ENCODE data around the gene BRD7. TPM values are rescaled to one million over a fixed set of nuclear protein-coding genes. Genes with fewer than 3 reads are reported as not detected.

Gene BRD7
- polyA plus RNA-seq, 3 donors, result 11.4 to 33.0 (median 21.2) TPM

DNA sequence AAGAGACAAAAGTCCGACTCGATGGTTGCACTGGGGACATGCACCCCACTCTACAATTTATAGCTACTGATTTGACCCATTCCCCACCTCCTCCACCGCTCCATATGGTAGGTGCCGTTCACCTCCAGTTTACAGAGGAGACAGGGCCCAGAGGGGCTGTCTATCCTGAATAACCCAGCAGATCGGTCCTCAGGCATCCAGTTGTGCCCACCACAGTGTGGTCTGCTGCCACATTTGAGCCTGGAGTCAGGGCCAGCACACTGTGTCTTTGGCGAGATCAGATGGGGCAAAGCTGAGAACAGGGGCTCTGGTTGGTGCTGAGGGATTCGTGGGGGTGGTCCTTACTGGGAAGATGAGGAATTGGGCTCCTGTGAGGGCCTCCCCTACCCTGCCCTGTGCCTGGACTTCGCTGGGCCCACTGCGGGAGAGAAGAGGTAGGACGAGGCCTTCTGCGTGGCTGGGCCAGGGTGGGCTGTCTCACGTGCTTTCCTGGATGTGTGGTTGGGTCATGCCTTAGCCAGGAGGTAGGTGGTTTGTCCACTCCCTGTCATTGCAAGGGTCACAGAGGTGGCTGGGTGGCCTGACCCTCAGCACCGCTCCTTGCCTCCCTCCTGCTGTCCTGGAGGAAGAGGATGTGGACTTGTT lies 99.6 kb downstream of the BRD7 start:
- H3K27me3 Mint-ChIP-seq (ENCODE audit: low read depth in 3 of 3), result no peaks in the 10 kb centered on the region

DNA sequence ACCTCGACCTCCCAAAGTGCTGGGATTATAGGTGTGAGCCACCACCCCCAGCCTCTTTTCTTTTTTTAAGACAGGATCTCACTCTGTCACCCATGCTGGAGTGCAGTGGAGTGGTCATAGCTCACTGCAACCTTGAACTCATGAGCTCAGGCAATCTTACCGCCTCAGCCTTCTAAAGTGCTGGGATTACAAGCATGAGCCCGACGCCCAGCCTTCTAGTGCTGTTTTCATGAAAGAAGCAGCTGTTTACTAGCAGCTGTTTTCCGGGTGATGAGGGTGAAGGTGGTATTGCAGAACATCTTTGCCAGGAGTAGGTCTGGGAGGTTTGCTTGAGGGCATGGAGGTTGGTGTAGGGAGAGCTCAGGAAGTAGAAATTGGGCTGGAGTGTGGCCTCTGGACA lies 100.4 kb downstream of the BRD7 start:
- H3K36me3 Mint-ChIP-seq, result peaks cover 12 to 21% of the 10 kb centered on the region in 2 donors

More for the DNA sequence above, 99.6 kb downstream of the BRD7 start:
- TF ChIP-seq, protein P1, sequence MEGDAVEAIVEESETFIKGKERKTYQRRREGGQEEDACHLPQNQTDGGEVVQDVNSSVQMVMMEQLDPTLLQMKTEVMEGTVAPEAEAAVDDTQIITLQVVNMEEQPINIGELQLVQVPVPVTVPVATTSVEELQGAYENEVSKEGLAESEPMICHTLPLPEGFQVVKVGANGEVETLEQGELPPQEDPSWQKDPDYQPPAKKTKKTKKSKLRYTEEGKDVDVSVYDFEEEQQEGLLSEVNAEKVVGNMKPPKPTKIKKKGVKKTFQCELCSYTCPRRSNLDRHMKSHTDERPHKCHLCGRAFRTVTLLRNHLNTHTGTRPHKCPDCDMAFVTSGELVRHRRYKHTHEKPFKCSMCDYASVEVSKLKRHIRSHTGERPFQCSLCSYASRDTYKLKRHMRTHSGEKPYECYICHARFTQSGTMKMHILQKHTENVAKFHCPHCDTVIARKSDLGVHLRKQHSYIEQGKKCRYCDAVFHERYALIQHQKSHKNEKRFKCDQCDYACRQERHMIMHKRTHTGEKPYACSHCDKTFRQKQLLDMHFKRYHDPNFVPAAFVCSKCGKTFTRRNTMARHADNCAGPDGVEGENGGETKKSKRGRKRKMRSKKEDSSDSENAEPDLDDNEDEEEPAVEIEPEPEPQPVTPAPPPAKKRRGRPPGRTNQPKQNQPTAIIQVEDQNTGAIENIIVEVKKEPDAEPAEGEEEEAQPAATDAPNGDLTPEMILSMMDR (IDR thresholded peaks at IDR 0.05), result no peak
- H4K20me1 ChIP-seq (ENCODE audit: insufficient read depth, low read length), result no peaks in the 10 kb centered on the region
- peaks cover 0 to 3% (median 0%) of the 10 kb centered on the region in 7 donors for H3K9me3 Mint-ChIP-seq
- H3K4me1 ChIP-seq (ENCODE audit: control insufficient read depth in 1 of 2, insufficient read depth in 2 of 2, low read length in 2 of 2), result peaks cover 93 to 99% of the 10 kb centered on the region in 2 donors
- H3K36me3 Mint-ChIP-seq, result peaks cover 14 to 23% of the 10 kb centered on the region in 2 donors
- no peak overlapping the region for H3K9ac ChIP-seq (ENCODE audit: insufficient read depth, low read length, poor library complexity, severe bottlenecking)
- H3K36me3 ChIP-seq (replicated peaks in 1 of 2; ENCODE audit: control insufficient read depth in 1 of 2, insufficient read depth in 2 of 2, low read length in 2 of 2), result no peaks in the 10 kb centered on the region
- no peak overlapping the region for H3K4me3 Mint-ChIP-seq
- H3K4me1 Mint-ChIP-seq, result peaks cover 95% of the 10 kb centered on the region
- 96% methylated on average over 12 of the region's 13 CpGs for WGBS (ENCODE audit: insufficient coverage)
- H3K4me2 ChIP-seq (replicated peaks; ENCODE audit: extremely low read depth, low read length, poor library complexity, severe bottlenecking), result no peak overlapping the region
- peak overlapping the region in 5 of 7 donors; percentile 9 to 83 (median 63) for H3K27ac Mint-ChIP-seq
- intact Hi-C loops (cut with micrococcal nuclease), result loop anchor here in 1 of 2 donors (10.0 kb wide), 1 partner anchor 234 kb away; no protein-coding TSS in a partner anchor
- no peak overlapping the region for H3K4me3 ChIP-seq (replicated peaks in 1 of 3; ENCODE audit: low read depth in 2 of 3, low read length in 3 of 3)
- H3K27ac ChIP-seq (ENCODE audit: low read depth in 1 of 2, low read length in 2 of 2), result peak overlapping the region in 1 of 2 donors; percentile 4
- no peaks in the 10 kb centered on the region for H3K27me3 ChIP-seq (ENCODE audit: control insufficient read depth in 2 of 2, insufficient read depth in 2 of 2, low read length in 2 of 2)
- H3K79me2 ChIP-seq (ENCODE audit: insufficient read depth, low read length), result peaks cover 92% of the 10 kb centered on the region
- H3K9me3 ChIP-seq (replicated peaks in 1 of 2; ENCODE audit: control insufficient read depth in 1 of 2, insufficient read depth in 1 of 2, low read length in 2 of 2), result no peaks in the 10 kb centered on the region
- no peak for DNase-seq
- H2AFZ ChIP-seq (ENCODE audit: insufficient read depth, low read depth, low read length, poor library complexity, severe bottlenecking), result no peak overlapping the region

More for the DNA sequence above, 100.4 kb downstream of the BRD7 start:
- DNase-seq, result no peak
- WGBS (ENCODE audit: insufficient coverage), result 87% methylated on average over 3 of the region's 5 CpGs
- H3K27ac Mint-ChIP-seq, result peak overlapping the region in 5 of 7 donors; percentile 25 to 85 (median 66)
- peaks cover 0 to 3% (median 0%) of the 10 kb centered on the region in 7 donors for H3K9me3 Mint-ChIP-seq
- TF ChIP-seq, protein P1 (IDR thresholded peaks at IDR 0.05), result no peak
- no peaks in the 10 kb centered on the region for H3K9me3 ChIP-seq (replicated peaks in 1 of 2; ENCODE audit: control insufficient read depth in 1 of 2, insufficient read depth in 1 of 2, low read length in 2 of 2)
- peak overlapping the region in 1 of 3 experiments; percentile 80 for H3K4me3 ChIP-seq (replicated peaks in 1 of 3; ENCODE audit: low read depth in 2 of 3, low read length in 3 of 3)
- H3K4me1 Mint-ChIP-seq, result peaks cover 90% of the 10 kb centered on the region
- H3K79me2 ChIP-seq (ENCODE audit: insufficient read depth, low read length), result peaks cover 84% of the 10 kb centered on the region
- H2AFZ ChIP-seq (ENCODE audit: insufficient read depth, low read depth, low read length, poor library complexity, severe bottlenecking), result no peak overlapping the region
- H3K4me3 Mint-ChIP-seq, result peak overlapping the region; percentile 15 to 44
- H3K4me2 ChIP-seq (replicated peaks; ENCODE audit: extremely low read depth, low read length, poor library complexity, severe bottlenecking), result peak overlapping the region; percentile 95
- peak overlapping the region; percentile 86 for H3K9ac ChIP-seq (ENCODE audit: insufficient read depth, low read length, poor library complexity, severe bottlenecking)
- no peaks in the 10 kb centered on the region for H3K27me3 ChIP-seq (ENCODE audit: control insufficient read depth in 2 of 2, insufficient read depth in 2 of 2, low read length in 2 of 2)
- no peaks in the 10 kb centered on the region for H3K36me3 ChIP-seq (replicated peaks in 1 of 2; ENCODE audit: control insufficient read depth in 1 of 2, insufficient read depth in 2 of 2, low read length in 2 of 2)
- intact Hi-C loops (cut with micrococcal nuclease), result loop anchor here in 1 of 2 donors (10.0 kb wide), 1 partner anchor 234 kb away; no protein-coding TSS in a partner anchor
- peaks cover 87 to 95% of the 10 kb centered on the region in 2 donors for H3K4me1 ChIP-seq (ENCODE audit: control insufficient read depth in 1 of 2, insufficient read depth in 2 of 2, low read length in 2 of 2)
- H3K27ac ChIP-seq (ENCODE audit: low read depth in 1 of 2, low read length in 2 of 2), result peak overlapping the region in 1 of 2 donors; percentile 97
- H3K27me3 Mint-ChIP-seq (ENCODE audit: low read depth in 3 of 3), result no peaks in the 10 kb centered on the region
- H4K20me1 ChIP-seq (ENCODE audit: insufficient read depth, low read length), result no peaks in the 10 kb centered on the region
